H1 (cell line): ENCODE measurements around the gene KCNJ9. TPM values are rescaled to one million over a fixed set of nuclear protein-coding genes. Genes with fewer than 3 reads are reported as not detected.

Experiments used
- BACH1 ChIP-seq: IDR thresholded peaks from 2 replicates; pipeline ENCODE4 v1.6.1; 2012; ENCODE audit warnings: low read length, improper control_type of control experiment
- CTCF ChIP-seq, 3 experiments: IDR thresholded peaks; 1 replicate in 2 of 3; 2 replicates in 1 of 3; pipeline versions ENCODE4 v1.5.1 to v1.6.1; 2011; ENCODE audit warnings: low read length in 3 of 3, mild to moderate bottlenecking in 3 of 3, inconsistent platforms in 2 of 3, low read depth in 1 of 3, moderate library complexity in 1 of 3; ENCODE audit not compliant: insufficient read depth in 1 of 3; ENCODE audit errors: control extremely low read depth in 1 of 3
- EP300 ChIP-seq, 2 experiments: IDR thresholded peaks; 1 replicate in 1 of 2; 2 replicates in 1 of 2; pipeline ENCODE4 v1.6.1; 2011 to 2012; ENCODE audit warnings: low read depth in 2 of 2, low read length in 2 of 2, mild to moderate bottlenecking in 2 of 2, borderline replicate concordance in 1 of 2, inconsistent platforms in 1 of 2, moderate library complexity in 1 of 2
- FOSL1 ChIP-seq: IDR thresholded peaks from 2 replicates; pipeline ENCODE4 v1.6.1; 2011; ENCODE audit warnings: mild to moderate bottlenecking, low read depth, low read length, moderate library complexity; ENCODE audit not compliant: insufficient read depth
- HDAC2 ChIP-seq, 2 experiments: fragments of 300-600 bp in 1 of 2; sonication (generic) in 1 of 2; IDR thresholded peaks; 2 replicates each; pipeline ENCODE4 v1.6.1; 2011 to 2012; ENCODE audit warnings: low read depth in 2 of 2, low read length in 2 of 2, mild to moderate bottlenecking in 2 of 2, moderate library complexity in 2 of 2, borderline replicate concordance in 1 of 2, inconsistent platforms in 1 of 2
- PHF8 ChIP-seq: fragments of 200-600 bp; sonication (generic); conservative IDR thresholded peaks from 2 replicates; pipeline ENCODE4 v1.7.1; 2012; ENCODE audit warnings: low read depth, mild to moderate bottlenecking, inconsistent platforms, low read length, moderate library complexity
- POU5F1 ChIP-seq: IDR thresholded peaks from 2 replicates; pipeline ENCODE4 v1.6.1; 2011; ENCODE audit warnings: low read depth, mild to moderate bottlenecking, low read length, moderate library complexity
- YY1 ChIP-seq: IDR thresholded peaks from 2 replicates; pipeline ENCODE4 v1.6.1; 2011; ENCODE audit warnings: low read depth, mild to moderate bottlenecking, low read length
- polyA plus RNA-seq, 7 experiments: library from polyadenylated mRNA; depleted of rRNA in 3 of 7; stranded (reverse) in 5 of 7; unstranded in 2 of 7; fragments of >200 nt in 5 of 7; fragments of 200-250 nt in 2 of 7; gene quantifications; 1 replicate in 5 of 7; 2 replicates in 1 of 7; 4 replicates in 1 of 7; pipeline versions ENCODE4 v1.2.1 to v1.2.3, GENCODE V29; 2011 to 2013; ENCODE audit warnings: missing spikeins in 2 of 7, mixed read lengths in 2 of 7
- total RNA-seq: library from RNA; stranded (reverse); fragmentation: NEBNext Ultra II Directional; extraction: Animal tissue kit (Norgen Biotek cat#: 25700); gene quantifications from 2 replicates; pipeline ENCODE4 v1.2.1, GENCODE V29; 2021

KCNJ9 gene
- total and polyA plus RNA-seq, 2 of the 8 experiments (the other 6 are each of a cell fraction or from before 2014, with no cell fraction given), result 0.02 to 0.13 TPM

GRCh38 chr1:160069460-160070231 is 11.7 kb upstream of the KCNJ9 start, which contains the start of gene KCNJ10 (continued):
- TF ChIP-seq CTCF (IDR thresholded peaks at IDR 0.05; ENCODE audit: control extremely low read depth in 1 of 3, insufficient read depth in 1 of 3, low read depth in 1 of 3, low read length in 3 of 3) (no peak), FOSL1 (no peak), BACH1 (no peak), YY1 (no peak), PHF8 (no peak), POU5F1 (no peak), EP300 (IDR thresholded peaks at IDR 0.05; ENCODE audit: borderline replicate concordance in 1 of 2, low read depth in 2 of 2, low read length in 2 of 2) (no peak), HDAC2 (IDR thresholded peaks at IDR 0.05; ENCODE audit: borderline replicate concordance in 1 of 2, low read depth in 2 of 2, low read length in 2 of 2) (no peak)
